Kidney capillary endothelial cell (primary cell): ENCODE measurements around the gene JDP2.

ENCODE experiments used
- DNase-seq: peaks from one replicate; pipeline ENCODE4 v3.0.0-alpha.2; 2018; ENCODE audit warnings: low spot score

JDP2 gene

DNA sequence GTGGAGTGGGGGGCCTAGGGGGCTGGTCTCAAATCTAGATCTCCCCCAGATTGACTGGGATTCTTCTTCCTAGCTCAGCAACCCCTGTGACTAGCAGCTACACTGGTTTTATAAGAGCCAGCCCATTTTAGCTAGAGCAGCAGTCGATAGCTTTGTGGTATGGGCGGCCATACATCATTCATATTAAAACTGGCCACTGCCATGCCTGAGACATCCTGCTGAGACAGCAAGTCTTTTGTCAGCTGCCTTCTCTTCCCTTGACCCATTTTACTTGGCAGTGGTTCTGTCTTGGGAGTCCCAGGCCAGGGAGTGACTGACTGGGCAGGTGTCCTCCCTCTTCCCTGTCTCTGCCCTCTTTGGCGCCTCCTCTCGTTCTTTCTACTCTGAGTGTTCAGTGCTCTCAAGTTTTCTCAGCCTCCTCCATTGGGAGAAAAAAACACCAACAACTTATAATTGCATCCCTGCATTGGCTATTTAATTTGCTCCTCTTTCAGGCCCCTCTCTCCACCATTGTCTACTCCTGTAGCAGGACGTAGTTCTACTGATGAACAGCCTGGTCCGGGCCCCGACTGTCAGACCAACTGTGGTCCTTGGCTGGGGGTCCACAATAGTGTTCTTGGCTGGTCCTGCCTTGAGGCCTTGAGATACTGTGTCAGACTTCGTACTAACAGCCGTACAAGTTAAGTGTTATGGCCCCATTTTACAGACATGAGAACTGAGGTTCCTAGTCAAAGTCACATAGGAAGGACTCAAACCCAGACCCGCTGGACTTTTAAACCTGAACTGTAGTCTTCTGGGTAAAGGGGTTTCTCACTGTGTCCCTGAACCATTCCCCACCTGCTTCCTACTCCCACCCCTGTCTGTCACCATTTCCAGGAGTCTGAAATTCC, 18.3 kb upstream of the JDP2 start:
- no peak for DNase-seq

DNA sequence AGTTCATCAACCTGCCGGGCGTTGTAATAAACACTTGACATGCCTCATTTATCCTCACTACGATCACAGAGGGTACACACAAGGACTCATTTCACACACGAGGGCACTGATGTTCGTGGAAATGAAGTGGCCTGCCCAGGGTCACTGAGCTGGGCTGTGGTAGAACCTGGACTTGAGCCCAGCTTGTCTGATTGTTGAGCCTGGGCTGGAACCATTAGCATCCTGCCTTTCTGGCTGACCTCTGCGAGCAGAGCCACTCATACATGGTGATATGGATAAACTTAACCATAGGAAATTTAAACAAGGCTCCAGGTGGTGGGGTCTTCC, 16.6 kb upstream of the JDP2 start:
- DNase-seq = no peak

DNA sequence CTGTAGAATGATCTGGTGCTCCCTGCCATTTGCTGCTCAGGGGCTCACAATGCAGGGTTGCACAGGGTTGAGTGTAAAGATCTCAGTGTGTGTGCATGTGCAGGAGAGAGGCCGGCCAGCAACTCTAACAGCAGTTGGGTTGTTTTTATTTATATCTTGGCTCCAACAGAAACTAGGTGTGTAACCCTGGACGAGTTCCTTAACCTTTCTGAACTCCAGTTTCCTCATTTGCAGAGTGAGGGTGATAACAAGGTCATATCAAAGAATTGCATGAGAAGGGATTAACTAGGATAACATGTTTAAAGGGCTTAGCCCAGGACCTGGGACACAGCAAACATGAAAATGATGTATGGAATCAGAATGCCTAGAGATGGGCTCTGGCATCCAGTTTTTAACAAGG, 14.8 kb upstream of the JDP2 start:
- DNase-seq = no peak

DNA sequence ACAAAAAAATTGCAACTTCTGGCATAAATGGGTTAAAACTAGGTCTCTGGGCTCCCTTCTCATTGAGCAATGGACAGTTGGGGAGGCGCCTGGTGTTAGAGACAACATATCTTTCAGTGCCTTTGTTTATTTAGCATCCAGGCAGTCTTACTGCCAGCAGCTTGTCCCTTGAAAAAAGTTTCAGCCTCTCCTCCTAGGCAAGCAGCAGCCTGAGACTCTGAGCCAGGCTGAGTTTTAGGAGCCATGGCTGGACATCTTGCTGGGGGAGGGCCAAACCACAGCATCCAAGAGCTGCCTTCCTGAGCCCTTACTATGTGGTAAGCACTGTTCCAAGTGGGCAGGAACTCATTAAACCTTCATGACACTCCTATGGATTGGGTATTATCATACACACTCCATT, 10.1 kb upstream of the JDP2 start:
- no peak for DNase-seq

DNA sequence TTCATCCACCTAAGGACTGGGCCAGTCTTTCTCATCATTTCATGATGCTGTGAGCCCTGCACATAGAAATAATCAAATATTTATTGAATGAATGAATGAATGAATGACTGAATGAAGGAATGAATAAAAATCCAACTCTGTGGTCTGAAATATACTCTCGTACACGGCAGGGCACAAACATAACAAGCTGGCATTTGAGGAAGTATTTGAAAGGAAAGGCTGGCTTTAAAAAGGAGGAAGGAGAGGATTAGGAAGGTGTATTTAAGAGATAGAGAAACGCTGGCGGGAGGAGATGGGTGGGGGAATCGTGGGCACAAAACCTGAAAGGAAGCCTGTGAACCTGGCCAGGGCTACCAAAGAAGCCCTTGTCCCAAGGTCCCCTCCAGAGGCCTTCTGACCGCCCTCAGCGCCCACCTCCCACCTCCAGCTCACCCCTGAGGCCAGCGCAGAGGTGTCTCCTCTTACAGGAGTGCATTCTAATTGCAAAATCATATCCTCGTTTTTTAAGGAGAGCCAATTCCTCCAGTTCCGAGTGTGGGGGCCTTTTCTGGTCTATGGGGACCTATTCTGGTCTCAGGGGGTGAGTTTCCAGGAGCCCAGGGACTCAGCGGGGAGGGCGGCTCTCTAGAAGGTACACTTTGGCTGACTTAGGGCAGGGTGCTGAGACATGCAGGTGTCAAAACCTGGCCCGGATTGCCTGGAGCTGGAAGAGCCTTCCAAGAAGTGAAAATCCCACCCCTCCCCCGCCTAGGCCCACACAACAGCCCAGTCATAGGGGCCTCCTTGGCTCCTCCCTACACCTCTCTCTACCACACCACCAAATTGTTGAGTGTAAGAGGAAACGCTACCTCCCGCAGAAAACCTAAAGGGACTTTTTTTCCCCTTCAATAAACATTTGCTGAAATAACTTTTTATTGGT, 8.7 kb upstream of the JDP2 start:
- no peak for DNase-seq

DNA sequence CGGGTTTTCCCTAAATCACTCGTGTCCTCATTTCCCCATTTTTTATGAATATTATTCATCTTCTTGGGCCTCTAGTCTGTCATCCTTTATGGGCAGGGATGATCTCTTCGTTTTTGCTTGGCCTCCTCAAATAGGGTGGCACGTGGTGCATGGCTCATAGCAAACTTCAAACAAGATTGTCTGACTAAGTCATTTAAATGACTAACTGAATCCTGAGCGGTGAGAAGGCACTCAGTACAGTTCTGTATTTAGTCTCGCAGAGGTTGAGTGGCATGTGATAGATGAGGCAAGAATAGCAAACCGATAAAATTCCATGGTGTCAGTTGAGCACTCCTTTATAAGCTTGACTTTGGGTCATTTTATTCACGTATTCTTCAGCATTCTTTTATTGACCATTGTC, 5.7 kb upstream of the JDP2 start:
- no peak for DNase-seq

DNA sequence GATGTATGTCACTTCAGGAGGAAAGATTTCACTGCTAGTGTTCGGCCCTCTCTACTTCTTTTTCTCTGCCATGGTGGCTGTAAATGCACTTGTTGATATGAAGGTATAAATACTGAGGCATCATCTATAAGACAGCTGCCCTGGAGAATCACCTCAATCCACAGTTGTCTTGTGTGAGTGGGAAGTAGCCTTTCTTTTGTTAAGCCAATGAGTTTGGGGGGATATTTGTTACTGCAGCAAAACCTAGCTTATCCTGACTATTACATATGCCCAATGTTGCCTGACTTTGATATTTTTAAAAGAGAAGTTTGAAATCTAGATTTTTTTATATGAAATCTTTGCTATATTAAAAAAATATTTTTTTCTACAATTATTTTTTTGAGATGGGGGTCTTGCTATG, 3.3 kb upstream of the JDP2 start:
- no peak for DNase-seq

DNA sequence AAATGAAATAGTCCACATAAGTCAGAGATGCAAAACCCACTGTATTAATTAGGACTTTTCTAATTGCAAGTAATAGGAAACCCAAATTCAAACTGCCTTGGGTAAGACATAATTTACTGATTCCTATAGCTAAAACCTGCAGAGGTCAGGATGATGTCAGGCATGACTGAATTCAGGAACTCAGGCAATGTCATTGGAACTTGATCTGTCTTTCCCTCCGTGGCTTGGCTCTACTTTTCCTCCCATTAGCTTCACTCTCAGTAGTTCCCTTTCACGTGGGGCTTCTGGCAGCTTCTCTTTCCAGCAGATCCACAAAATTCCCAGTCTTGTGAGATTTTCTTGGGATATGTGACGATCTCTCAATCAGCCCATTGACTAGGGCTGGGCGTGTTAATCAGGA, 2.4 kb upstream of the JDP2 start:
- no peak for DNase-seq

DNA sequence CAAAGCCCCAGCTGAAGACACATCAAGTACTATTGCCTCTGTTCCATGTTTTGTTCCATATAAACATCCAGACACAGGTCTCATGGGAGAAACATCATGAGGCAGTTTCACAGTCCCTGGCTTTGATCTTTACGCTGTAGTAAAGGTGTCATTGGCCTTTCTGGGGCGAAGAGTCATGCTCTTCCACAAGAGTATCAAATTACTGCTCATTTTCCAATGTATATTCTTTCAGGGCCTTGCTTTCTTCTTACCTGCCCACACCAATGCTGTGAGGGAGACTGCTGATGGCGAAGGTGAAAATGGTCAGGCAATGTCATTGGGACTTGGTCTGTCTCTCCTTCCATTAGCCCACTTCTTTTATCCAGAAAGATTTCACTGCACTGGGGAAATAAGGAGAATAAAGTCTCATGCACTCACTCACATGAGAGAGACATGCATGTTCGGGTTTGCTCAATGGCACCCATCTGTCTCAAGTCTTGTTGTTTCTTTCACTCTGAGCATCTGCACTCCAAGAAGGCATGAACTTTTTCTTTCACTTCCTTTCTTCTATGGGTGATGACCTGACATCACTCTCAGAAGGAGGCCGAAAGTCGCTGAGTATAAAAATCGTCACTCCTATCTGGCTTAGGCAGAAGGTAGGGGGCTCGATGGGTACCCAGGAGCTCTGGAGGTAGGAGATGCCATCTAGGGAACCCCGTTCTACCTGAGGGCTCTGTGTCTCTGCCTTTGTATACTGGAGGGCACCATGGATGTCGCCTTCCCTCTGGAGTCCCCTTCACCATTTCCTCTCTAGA, 1.3 kb upstream of the JDP2 start:
- DNase-seq = no peak

DNA sequence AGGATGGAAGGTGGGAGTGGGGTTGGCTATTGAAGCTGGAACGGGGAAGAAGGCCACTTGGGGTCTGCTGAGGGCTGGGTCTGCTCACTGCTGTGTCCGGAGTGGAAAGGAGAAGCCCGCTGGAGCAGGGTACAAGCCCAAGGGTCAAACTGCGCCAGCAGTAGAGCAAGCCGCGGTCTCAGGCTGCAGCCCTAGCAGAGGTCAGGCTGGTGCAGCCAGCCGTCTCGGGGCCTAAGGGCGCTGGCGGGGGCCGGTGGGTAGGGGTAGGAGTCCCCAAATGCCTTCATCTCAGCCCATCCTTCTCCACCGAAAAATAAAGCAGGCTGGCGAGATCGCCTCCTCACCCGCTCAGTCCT, 718 bp upstream of the JDP2 start:
- DNase-seq = no peak

DNA sequence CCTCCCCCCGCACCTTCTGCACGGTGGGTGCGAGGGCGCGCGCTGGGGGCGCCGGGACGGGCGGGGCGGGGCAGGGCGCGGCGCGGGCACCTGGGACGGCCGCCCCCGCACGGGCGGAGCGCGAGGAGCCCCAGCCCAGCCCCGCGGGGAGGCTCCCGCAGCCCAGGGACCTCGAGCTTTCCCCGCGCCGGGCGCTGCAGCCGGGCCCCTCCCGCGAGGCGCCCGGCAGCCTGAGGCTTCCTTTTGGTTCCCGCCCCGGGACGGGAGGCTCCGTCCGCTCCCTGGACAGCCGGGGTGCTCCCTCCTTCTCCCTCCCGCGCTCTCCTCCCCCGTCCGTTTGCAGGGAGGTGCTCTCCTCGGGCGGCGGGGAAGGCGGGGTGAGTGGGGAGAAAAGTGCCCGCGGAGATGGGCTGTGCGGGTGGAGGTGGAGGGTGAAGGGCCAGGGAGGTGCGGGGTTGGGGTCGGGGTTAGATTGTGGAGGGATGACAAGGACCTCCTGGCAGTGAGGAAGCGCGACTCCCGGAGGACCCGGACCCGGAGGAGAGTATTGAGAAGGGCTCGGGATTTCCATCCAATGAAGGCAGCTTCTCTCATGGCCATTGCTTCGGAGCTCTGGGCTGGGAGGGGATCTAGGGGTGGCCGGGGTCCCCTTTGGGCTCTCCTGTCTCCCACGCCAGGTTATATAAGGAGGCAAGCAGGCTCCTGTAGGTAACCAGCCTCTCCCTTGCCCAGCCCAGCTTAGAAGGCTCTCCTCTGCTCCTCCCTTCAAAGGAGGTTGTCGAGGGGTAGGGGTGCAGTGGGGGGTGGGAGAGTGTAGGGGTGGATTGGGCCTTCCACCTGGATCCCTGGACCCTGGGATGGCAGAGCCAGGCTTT, 645 bp downstream of the JDP2 start:
- DNase-seq = no peak

DNA sequence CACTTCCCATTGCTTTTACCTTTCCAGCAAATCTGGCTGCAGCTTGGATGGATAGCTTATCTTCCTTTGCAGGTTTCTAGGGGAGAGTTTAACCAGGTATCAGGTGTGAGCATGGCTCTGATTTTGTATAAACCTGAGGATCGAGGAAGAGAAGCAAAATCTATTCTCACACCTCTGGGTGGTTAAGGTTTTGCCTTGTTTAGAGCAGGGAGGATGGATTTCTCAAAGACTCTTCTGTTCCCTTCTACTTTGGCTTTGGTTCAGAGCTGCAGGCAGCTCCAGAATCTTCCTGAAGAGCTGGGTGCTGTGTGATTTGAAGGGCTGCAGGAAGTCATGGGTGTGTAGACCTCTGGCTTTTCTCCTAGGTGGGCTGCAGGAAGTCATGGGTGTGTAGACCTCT, 1.7 kb downstream of the JDP2 start:
- no peak for DNase-seq

DNA sequence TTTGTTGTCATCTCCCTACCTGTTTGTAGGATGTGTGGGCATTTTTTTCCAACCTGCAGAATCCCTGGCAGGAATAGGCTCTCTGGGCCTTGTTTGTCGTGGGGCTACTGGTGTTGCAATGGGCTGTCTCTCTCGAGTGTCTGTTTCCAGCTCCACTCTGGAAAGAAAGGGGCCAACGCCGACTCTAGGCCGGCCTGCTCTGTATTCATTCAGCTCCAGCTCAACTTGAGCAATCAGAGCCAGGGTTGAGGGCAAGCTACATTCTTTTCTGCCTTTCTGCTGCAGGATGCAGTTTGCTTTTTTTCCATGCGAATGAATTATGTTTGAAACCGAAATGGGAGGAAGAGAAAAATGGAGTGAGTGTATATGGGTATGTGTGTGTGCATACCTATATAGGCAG, 2.3 kb downstream of the JDP2 start:
- no peak for DNase-seq

DNA sequence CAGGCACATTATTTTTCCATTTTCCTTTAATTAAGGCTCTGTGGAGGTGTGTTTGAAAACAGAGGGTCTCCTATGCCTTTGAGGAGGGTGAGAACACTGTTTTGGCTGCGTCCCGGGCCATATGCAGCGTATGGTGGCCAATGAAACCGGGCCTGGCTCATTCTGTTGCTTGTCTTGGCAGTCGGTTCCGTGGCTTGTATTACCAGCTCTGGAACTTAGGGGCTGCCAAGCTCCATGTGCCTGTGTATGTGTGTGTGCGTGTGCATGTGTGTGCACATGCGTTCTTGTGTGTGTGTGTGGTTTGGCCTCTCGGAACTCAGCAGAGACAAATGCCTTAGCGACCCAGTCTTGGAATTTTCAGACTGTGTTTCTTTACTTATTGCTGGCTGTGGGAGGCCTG, 2.7 kb downstream of the JDP2 start:
- no peak for DNase-seq

DNA sequence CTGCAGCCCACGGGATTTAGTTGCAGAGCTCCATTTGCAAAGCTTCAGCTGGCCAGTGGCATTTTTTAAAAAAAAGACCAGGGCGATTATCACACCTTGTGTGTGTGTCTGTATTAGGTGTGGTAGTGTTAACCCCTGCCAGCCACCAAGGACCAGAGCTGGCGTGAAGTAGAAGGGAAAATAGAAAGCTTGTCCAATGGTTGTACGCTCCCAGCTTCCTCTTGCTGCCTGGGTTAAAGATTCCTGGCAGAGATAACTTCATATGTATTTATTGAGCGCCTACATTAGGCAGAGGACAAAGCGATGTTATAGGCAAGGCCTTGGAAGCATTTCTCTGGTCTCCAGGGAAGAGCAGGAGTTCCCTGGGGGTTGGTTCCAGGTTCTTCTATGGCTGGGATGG, 3.2 kb downstream of the JDP2 start:
- no peak for DNase-seq

DNA sequence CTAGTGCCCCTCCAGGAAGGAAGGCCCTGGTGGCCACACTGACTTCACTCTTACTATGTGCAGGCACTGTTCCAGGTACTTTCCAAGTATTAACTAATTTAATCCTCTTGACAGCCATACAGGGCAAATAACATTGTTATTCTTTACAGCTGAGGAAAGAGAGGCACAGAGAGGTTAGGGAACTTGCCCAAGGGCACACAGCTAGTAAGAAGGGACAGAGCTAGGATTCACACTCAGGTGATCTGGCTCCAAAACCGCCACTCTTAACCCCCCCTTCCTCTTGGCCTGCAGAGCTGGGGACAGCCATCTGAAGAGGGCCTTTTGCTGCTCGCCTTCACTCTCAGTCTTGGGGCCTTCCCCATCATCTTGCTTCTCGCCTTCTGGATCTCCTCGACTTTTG, 4.0 kb downstream of the JDP2 start:
- no peak for DNase-seq

DNA sequence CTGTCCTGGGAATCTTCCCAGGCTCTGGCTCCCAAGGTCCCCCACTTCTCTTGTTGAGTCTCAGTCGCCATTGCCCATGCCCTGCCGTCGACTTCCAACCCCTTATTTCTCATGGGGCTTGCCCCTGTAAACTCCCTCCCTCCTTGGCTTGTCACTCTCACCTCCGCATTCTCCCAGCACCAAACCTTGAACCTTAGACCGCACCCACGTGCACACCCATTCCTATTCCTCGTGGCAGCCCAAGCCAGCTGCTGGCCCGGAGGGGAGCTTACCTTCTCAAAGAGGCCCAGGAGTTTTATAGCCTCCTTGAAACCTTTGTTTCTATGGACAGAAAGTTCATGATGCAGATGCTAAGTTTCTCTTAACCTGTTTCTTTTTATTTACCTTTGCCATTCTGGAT, 4.6 kb downstream of the JDP2 start:
- no peak for DNase-seq

DNA sequence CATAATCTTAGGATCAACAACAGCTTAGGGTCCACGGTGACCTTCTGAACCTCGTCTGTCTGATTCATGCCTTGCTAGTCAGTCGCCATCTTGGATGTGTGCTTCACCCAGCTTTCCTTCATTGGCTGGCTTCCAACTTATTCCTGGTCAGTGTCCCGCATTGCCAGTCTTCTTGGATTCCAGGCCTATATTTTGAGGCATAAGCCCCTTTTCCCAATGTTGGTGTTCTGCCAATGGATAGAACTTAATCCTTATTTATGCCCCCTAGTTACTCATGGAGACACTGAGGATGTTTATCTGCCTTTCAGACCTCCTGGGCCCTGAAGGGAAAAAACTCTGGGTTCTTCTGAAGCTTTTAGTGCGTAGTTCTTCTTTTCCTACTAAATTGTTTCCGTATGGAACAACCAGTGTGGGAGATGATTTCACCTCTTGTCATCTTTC, 5.8 kb downstream of the JDP2 start:
- no peak for DNase-seq

DNA sequence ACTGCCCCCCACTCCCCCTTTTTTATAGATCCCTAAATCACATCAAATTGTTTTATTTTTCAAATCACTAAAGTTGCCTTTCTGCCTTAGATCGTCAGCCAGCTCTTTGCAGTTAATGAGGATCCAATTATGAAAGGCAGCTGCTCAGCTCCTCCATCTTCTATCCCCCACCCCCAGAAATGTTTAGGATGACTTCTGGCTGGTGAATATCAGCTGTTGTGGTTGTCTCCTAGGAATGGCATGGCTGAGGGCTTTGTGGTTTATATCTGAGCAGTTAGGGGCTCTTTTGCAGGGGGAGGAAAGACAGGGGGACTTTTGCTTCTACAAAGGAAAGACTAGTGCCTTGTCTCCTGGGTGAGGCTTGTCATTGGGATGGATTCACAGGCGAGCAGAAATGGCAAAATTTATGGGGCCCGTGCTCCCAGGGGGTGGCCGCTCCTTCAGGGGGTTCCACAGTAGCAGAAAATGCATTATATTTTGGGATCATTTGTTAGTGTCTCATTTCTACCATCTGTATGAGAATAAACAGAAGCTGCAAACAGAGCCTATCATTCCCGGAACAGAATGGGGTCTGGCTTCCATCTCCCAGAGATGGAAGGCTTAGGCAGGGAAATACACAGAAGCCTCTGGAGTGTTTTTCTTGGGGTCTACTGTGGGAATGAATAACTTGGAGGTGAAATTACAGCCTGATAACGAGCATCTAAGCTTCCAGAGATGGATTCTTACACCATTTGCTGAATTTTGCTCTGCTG, 6.5 kb downstream of the JDP2 start:
- DNase-seq = no peak

DNA sequence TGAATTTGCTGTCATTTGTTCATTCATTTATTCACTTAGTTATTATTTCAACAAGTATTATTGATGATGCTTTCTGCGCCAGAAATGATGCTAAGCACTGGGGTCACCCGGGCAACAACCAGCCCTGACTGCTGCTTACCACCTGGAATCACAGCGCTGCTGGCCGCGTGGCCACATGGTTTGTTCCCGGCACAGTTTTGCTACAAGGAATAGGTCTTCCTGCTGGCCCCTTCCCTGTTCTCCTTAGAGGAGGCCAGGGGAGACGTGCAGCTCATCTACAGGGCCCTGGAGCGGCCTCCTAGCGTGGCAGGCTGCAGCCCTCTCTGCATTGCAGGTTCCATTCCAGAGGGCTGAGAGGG, 7.0 kb downstream of the JDP2 start:
- no peak for DNase-seq

DNA sequence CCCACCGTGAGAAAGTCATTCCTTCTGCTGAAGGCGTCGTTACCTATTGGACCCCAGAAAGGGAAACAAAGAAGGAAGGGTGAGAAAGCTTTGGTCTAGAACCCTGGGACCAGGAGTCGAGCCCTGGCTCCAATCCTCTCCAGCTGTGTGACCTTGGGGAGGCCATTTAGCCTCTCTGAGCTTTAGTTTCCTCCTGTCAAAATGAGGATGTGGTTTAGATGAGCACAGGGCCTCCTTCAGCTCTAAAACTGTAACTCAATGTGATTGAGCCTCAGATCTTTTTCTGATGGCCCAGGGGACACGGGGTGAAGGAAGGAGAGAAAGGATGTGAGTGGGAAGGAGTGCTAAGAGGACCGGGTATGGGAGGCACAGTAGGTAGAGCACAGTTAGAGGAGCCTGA, 7.7 kb downstream of the JDP2 start:
- DNase-seq = no peak
